Left forelimb (tissue), 1 donor: ENCODE data around the gene ZC3H12C.

Source experiments
- DNase-seq: peaks from one replicate; pipeline ENCODE4 v3.0.0-alpha.2; 2018; ENCODE audit warnings: low spot score

The ZC3H12C gene

GRCh38 chr11:110098645-110099044, 5.5 kb downstream of the ZC3H12C start:
- no peak for DNase-seq

GRCh38 chr11:110100476-110101240, 7.5 kb downstream of the ZC3H12C start:
- DNase-seq: no peak

GRCh38 chr11:110106713-110107274, 13.6 kb downstream of the ZC3H12C start:
- no peak for DNase-seq

- no peak for DNase-seq
Measured at GRCh38 chr11:110110854-110111253, 17.7 kb downstream of the ZC3H12C start.

- DNase-seq: no peak
Measured at GRCh38 chr11:110112457-110112856, 19.3 kb downstream of the ZC3H12C start.

GRCh38 chr11:110113505-110113904, 20.3 kb downstream of the ZC3H12C start:
- no peak for DNase-seq

- no peak for DNase-seq
Measured at GRCh38 chr11:110113973-110114372, 20.8 kb downstream of the ZC3H12C start.

GRCh38 chr11:110119317-110119716, 26.1 kb downstream of the ZC3H12C start:
- no peak for DNase-seq

GRCh38 chr11:110121204-110121603, 28.0 kb downstream of the ZC3H12C start:
- DNase-seq: no peak

- no peak for DNase-seq
Measured at GRCh38 chr11:110123003-110123402, 29.8 kb downstream of the ZC3H12C start.

GRCh38 chr11:110124605-110125004, 31.4 kb downstream of the ZC3H12C start:
- DNase-seq: no peak

- DNase-seq: no peak
Measured at GRCh38 chr11:110125632-110126031, 32.4 kb downstream of the ZC3H12C start.

GRCh38 chr11:110126936-110127335, 33.7 kb downstream of the ZC3H12C start:
- no peak for DNase-seq

- no peak for DNase-seq
Measured at GRCh38 chr11:110128161-110128560, 35.0 kb downstream of the ZC3H12C start.

GRCh38 chr11:110130642-110131238, 37.5 kb downstream of the ZC3H12C start:
- DNase-seq: no peak

GRCh38 chr11:110131386-110132123, 38.4 kb downstream of the ZC3H12C start:
- DNase-seq: no peak

- no peak for DNase-seq
Measured at GRCh38 chr11:110133160-110133559, 40.0 kb downstream of the ZC3H12C start.

GRCh38 chr11:110134110-110134509, 40.9 kb downstream of the ZC3H12C start:
- DNase-seq: no peak

GRCh38 chr11:110141812-110142211, 48.6 kb downstream of the ZC3H12C start:
- DNase-seq: no peak

- DNase-seq: no peak
Measured at GRCh38 chr11:110147962-110148709, 54.9 kb downstream of the ZC3H12C start.

GRCh38 chr11:110148775-110149744, 55.9 kb downstream of the ZC3H12C start:
- no peak for DNase-seq
